Endothelial cell of umbilical vein (primary cell): ENCODE results near the gene TBC1D14. TPM values are rescaled to one million over a fixed set of nuclear protein-coding genes. Genes with fewer than 3 reads are reported as not detected.

Experiments used
- BruUV-seq: library from RNA; stranded (reverse); fragments of 400-500 nt; replicated peaks from 2 replicates; lab custom pipeline; 2021; lab: Mats Ljungman, UMichigan
- CTCF ChIA-PET: fragments of 300-600, 350-600 bp; sonication (Branson Sonifier 250); formaldehyde crosslinking; loops from one replicate; lab custom pipeline; 2021; ENCODE audit warnings: antibody characterized with exemption, inconsistent platforms; lab: Charles Lee
- POLR2A ChIA-PET: fragments of 300-600, 350-600 bp; sonication (Branson Sonifier 250); formaldehyde crosslinking; loops from one replicate; lab custom pipeline; 2021; ENCODE audit warnings: antibody characterized with exemption, inconsistent platforms; lab: Charles Lee
- DNase-seq: peaks from one replicate; pipeline ENCODE4 v3.0.0-alpha.2; 2011; ENCODE audit warnings: low read depth, low spot score
- FAIRE-seq: peaks from 2 replicates; lab custom pipeline; 2011; peaks lifted over from hg19 to GRCh38; lab: Jason Lieb, UNC
- H2AFZ ChIP-seq: 2 replicates; pipeline ENCODE4 v1.6.0; 2012; ENCODE audit warnings: low read depth, low read length, control low read depth, inconsistent platforms
- H3K27ac ChIP-seq: 2 replicates; pipeline ENCODE4 v1.5.1; 2011; ENCODE audit warnings: low read depth, mild to moderate bottlenecking, control low read depth, low read length, moderate library complexity; ENCODE audit not compliant: insufficient read depth
- H3K27me3 ChIP-seq, 2 experiments: 2 replicates each; pipeline versions ENCODE4 v1.6.0 to v1.6.1; 2011; ENCODE audit warnings: low read length in 2 of 2, mixed read lengths in 1 of 2; ENCODE audit not compliant: control insufficient read depth in 2 of 2, insufficient read depth in 2 of 2
- H3K36me3 ChIP-seq, 2 experiments: 2 replicates in 1 of 2; 3 replicates in 1 of 2; pipeline ENCODE4 v1.5.1; 2011; ENCODE audit warnings: low read length in 2 of 2, mild to moderate bottlenecking in 1 of 2, moderate library complexity in 1 of 2; ENCODE audit not compliant: control insufficient read depth in 2 of 2, insufficient read depth in 2 of 2; ENCODE audit errors: extremely low read depth in 1 of 2
- H3K4me1 ChIP-seq: 3 replicates; pipeline ENCODE4 v1.5.1; 2011; ENCODE audit warnings: mild to moderate bottlenecking, low read length; ENCODE audit not compliant: control insufficient read depth, insufficient read depth; ENCODE audit errors: extremely low read depth
- H3K4me2 ChIP-seq: 2 replicates; pipeline ENCODE4 v1.6.1; 2011; ENCODE audit warnings: low read length, control low read depth, mixed read lengths; ENCODE audit not compliant: insufficient read depth
- H3K4me3 ChIP-seq, 3 experiments: fragments of 200-600 bp in 1 of 3; sonication (generic), shearing (Covaris generic) in 1 of 3; replicated peaks in 1 of 3; 2 replicates each; pipeline ENCODE4 v1.5.1; 2011 to 2016; ENCODE audit warnings: control low read depth in 3 of 3, low read length in 3 of 3, mild to moderate bottlenecking in 2 of 3, inconsistent platforms in 1 of 3, low read depth in 1 of 3, moderate library complexity in 1 of 3; ENCODE audit not compliant: insufficient read depth in 1 of 3
- H3K79me2 ChIP-seq: 2 replicates; pipeline ENCODE4 v1.6.0; 2012; ENCODE audit warnings: low read length, inconsistent platforms; ENCODE audit not compliant: control insufficient read depth, insufficient read depth
- H3K9ac ChIP-seq: replicated peaks from 2 replicates; pipeline ENCODE3; 2011; ENCODE audit warnings: low read length, control low read depth; ENCODE audit not compliant: insufficient read depth; ENCODE audit errors: extremely low read depth
- H3K9me1 ChIP-seq: replicated peaks from 3 replicates; pipeline ENCODE4 v1.6.0; 2011; ENCODE audit warnings: mild to moderate bottlenecking, low read length; ENCODE audit not compliant: control insufficient read depth, insufficient read depth; ENCODE audit errors: extremely low read depth
- H3K9me3 ChIP-seq: replicated peaks from 2 replicates; pipeline ENCODE4 v1.5.1; 2012; ENCODE audit warnings: low read length, inconsistent platforms; ENCODE audit not compliant: control insufficient read depth, insufficient read depth
- H4K20me1 ChIP-seq: replicated peaks from 2 replicates; pipeline ENCODE3; 2011; ENCODE audit warnings: mild to moderate bottlenecking, low read length; ENCODE audit not compliant: control insufficient read depth, insufficient read depth; ENCODE audit errors: extremely low read depth
- EZH2 ChIP-seq: IDR thresholded peaks from 2 replicates; pipeline ENCODE4 v1.6.1; 2012; ENCODE audit warnings: borderline replicate concordance, low read depth, mild to moderate bottlenecking, moderate library complexity, low read length, inconsistent platforms; ENCODE audit not compliant: severe bottlenecking
- FOS ChIP-seq: IDR thresholded peaks from 2 replicates; pipeline ENCODE4 v1.6.1; 2011; ENCODE audit warnings: mild to moderate bottlenecking, low read length, moderate library complexity, borderline replicate concordance; ENCODE audit not compliant: insufficient read depth
- GATA2 ChIP-seq: IDR thresholded peaks from 2 replicates; pipeline ENCODE4 v1.7.0; 2011; ENCODE audit warnings: low read depth, mild to moderate bottlenecking, moderate library complexity, mixed read lengths, low read length; ENCODE audit not compliant: insufficient read length, insufficient read depth
- JUN ChIP-seq: IDR thresholded peaks from 2 replicates; pipeline ENCODE4 v1.6.1; 2011; ENCODE audit warnings: borderline replicate concordance, low read depth; ENCODE audit not compliant: insufficient read length, insufficient read depth
- MYC ChIP-seq: IDR thresholded peaks from one replicate; pipeline ENCODE4 v1.6.1; 2011; ENCODE audit warnings: mild to moderate bottlenecking, low read depth, low read length
- POLR2A ChIP-seq: IDR thresholded peaks from 2 replicates; pipeline ENCODE4 v1.6.1; 2012; ENCODE audit warnings: low read depth, mild to moderate bottlenecking, control low read depth, low read length
- POLR2AphosphoS5 ChIP-seq: IDR thresholded peaks from 2 replicates; pipeline ENCODE4 v1.6.1; 2012; ENCODE audit warnings: low read depth, mild to moderate bottlenecking, control low read depth, low read length, moderate library complexity; ENCODE audit not compliant: insufficient read depth
- dilution Hi-C: fragments of 300-500 bp; cut with MboI; formaldehyde crosslinking; loops from one replicate; pipeline ENCODE4 v1.15.0; 2019; ENCODE audit warnings: low sequenced_read_pairs; ENCODE audit not compliant: extremely low pct_ligation_motif_present
- intact Hi-C: fragments of 100-400 bp; cut with micrococcal nuclease; formaldehyde crosslinking; loops from one replicate; pipeline ENCODE4 v1.10.0; 2022
- polyA plus RNA-seq, 4 experiments: library from polyadenylated mRNA; depleted of rRNA in 3 of 4; stranded (reverse) in 3 of 4; unstranded in 1 of 4; fragments of >200 nt; gene quantifications; 2 replicates each; pipeline versions ENCODE4 v1.2.1 to v1.2.3, GENCODE V29; 2011 to 2012; ENCODE audit warnings: missing spikeins in 1 of 4
- total RNA-seq: library from RNA; stranded (reverse); gene quantifications from 2 replicates; pipeline ENCODE4 v1.2.3, GENCODE V29; 2021
- TF ChIP-seq, protein P1 (sequence below): IDR thresholded peaks from 2 replicates; pipeline ENCODE4 v1.6.1; 2011; ENCODE audit not compliant: insufficient read depth, insufficient read length
- TF ChIP-seq, protein P2 (sequence below), 2 donors: IDR thresholded peaks; 1 replicate in 1 of 2; 2 replicates in 1 of 2; pipeline ENCODE4 v1.5.1; 2011; ENCODE audit warnings: low read length in 2 of 2, mild to moderate bottlenecking in 2 of 2, moderate library complexity in 2 of 2, control low read depth in 1 of 2, inconsistent platforms in 1 of 2, low read depth in 1 of 2; ENCODE audit not compliant: insufficient read depth in 1 of 2; ENCODE audit errors: extremely low read depth in 1 of 2

Gene TBC1D14
- total and polyA plus RNA-seq, 2 donors (not counting 3 experiments of a cell fraction or from before 2014, with no cell fraction given), result 23.7 to 24.8 TPM

DNA sequence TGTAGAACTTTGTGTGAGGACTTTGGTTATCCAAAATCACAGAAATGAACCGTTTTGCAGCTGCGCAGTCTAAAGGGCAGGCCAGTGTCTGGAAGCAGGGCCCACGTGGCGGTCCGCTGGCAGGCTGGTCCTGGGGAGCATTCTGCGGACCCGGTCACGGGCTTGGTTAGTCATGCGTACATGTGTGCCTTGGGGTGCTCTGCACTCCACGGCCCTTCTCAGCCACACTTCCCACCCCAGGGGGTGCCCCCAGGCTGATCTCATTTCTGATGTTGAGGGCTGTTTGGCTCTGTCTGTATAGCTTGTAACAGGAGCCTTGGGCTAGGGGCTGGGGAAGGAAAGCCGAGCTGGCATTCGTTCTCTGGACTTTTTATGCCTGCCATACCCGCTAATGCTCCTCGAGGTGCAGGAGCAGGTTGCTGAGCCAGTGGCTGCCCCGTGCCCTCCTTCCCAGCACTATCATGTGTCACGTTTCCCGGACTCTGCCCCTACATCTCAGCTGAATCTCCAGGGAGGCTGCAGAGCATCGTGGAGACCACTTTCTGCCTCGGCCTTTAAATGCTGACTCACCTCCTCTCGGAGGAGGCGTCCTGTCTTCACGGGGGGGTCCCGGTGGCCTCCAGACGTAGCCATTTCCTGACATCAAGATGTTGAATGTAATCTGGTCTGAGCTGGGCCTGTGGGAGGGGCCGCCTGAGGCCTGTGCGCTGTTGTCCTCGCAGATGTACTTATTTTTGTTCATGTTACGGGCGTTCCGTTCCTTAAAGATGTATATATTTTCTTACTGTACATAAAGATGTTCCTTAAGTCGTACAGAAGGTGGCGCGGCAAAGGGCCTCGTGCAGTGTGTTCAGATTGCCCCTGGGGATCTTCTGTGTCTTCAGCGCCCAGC, 122.2 kb downstream of the TBC1D14 start:
- H3K9ac ChIP-seq, result no peak overlapping the region
- POLR2A ChIA-PET, result no interaction called here
- CTCF ChIA-PET, result interaction anchor here (1.0 to 2.2 kb wide), 2 partner anchors 11 to 39 kb away, joined by 5 to 9 read pairs; partner anchors contain the start of gene TADA2B
- dilution Hi-C loops (no loop called here), intact Hi-C loops (no loop called here)
- H3K27ac ChIP-seq, result no peak overlapping the region
- peaks cover 0 to 23% of the 10 kb centered on the region in 2 experiments for H3K36me3 ChIP-seq
- no peaks in the 10 kb centered on the region for H3K27me3 ChIP-seq
- BruUV-seq, result no TSS peak
- no peak overlapping the region for H3K4me2 ChIP-seq
- no peaks in the 10 kb centered on the region for H3K9me1 ChIP-seq
- FAIRE-seq (no peak), DNase-seq (no peak)
- H3K79me2 ChIP-seq, result no peaks in the 10 kb centered on the region
- H3K4me1 ChIP-seq, result no peaks in the 10 kb centered on the region
- H2AFZ ChIP-seq, result no peak overlapping the region
- no peaks in the 10 kb centered on the region for H3K9me3 ChIP-seq
- no peaks in the 10 kb centered on the region for H4K20me1 ChIP-seq
- no peak overlapping the region for H3K4me3 ChIP-seq
- TF ChIP-seq JUN, result no peak
- TF ChIP-seq MYC, result no peak
- TF ChIP-seq POLR2AphosphoS5, result no peak
- TF ChIP-seq, protein P1, sequence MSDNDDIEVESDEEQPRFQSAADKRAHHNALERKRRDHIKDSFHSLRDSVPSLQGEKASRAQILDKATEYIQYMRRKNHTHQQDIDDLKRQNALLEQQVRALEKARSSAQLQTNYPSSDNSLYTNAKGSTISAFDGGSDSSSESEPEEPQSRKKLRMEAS, result no peak
- no peak for TF ChIP-seq GATA2
- TF ChIP-seq, protein P2, sequence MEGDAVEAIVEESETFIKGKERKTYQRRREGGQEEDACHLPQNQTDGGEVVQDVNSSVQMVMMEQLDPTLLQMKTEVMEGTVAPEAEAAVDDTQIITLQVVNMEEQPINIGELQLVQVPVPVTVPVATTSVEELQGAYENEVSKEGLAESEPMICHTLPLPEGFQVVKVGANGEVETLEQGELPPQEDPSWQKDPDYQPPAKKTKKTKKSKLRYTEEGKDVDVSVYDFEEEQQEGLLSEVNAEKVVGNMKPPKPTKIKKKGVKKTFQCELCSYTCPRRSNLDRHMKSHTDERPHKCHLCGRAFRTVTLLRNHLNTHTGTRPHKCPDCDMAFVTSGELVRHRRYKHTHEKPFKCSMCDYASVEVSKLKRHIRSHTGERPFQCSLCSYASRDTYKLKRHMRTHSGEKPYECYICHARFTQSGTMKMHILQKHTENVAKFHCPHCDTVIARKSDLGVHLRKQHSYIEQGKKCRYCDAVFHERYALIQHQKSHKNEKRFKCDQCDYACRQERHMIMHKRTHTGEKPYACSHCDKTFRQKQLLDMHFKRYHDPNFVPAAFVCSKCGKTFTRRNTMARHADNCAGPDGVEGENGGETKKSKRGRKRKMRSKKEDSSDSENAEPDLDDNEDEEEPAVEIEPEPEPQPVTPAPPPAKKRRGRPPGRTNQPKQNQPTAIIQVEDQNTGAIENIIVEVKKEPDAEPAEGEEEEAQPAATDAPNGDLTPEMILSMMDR (IDR thresholded peaks at IDR 0.05; ENCODE audit: extremely low read depth in 1 of 2, insufficient read depth in 1 of 2, low read depth in 1 of 2, low read length in 2 of 2), result no peak
- no peak for TF ChIP-seq FOS
- no peak for TF ChIP-seq EZH2
- no peak for TF ChIP-seq POLR2A
